GM10266 (cell line): ENCODE measurements around the gene LRMDA.

ENCODE experiments used
- DNase-seq: peaks from one replicate; pipeline ENCODE4 v3.0.0; 2012; ENCODE audit errors: extremely low spot score
- CTCF ChIP-seq: IDR thresholded peaks from 2 replicates; pipeline ENCODE4 v1.5.1; 2012; ENCODE audit warnings: mild to moderate bottlenecking, low read depth; ENCODE audit not compliant: control insufficient read depth, insufficient read depth; ENCODE audit errors: missing control alignments

LRMDA gene

GRCh38 chr10:76553263-76554032 lies 1122.0 kb downstream of the LRMDA start:
- DNase-seq: no peak
- TF ChIP-seq CTCF: no peak

- no peak for TF ChIP-seq CTCF
- DNase-seq: no peak
Measured at GRCh38 chr10:76554033-76554408, 1122.6 kb downstream of the LRMDA start.

GRCh38 chr10:76554478-76554877 lies 1123.1 kb downstream of the LRMDA start:
- DNase-seq: no peak
- no peak for TF ChIP-seq CTCF

- TF ChIP-seq CTCF: no peak
Measured at GRCh38 chr10:76555067-76555670, 1123.7 kb downstream of the LRMDA start.

GRCh38 chr10:76557366-76557765 lies 1125.9 kb downstream of the LRMDA start:
- no peak for TF ChIP-seq CTCF
- no peak for DNase-seq

More at GRCh38 chr10:76555067-76555670, 1123.7 kb downstream of the LRMDA start:
- no peak for DNase-seq

GRCh38 chr10:76558586-76558985 lies 1127.2 kb downstream of the LRMDA start:
- DNase-seq: no peak
- TF ChIP-seq CTCF: no peak
